ENCODE data around the gene IKZF1. TPM values are rescaled to one million over a fixed set of nuclear protein-coding genes. Genes with fewer than 3 reads are reported as not detected.

The IKZF1 gene
- total and polyA plus RNA-seq, 9 of the 15 experiments (the other 6 are each of a cell fraction or from before 2014, with no cell fraction given): 12.6 to 85.3 (median 44.7) TPM

DNA sequence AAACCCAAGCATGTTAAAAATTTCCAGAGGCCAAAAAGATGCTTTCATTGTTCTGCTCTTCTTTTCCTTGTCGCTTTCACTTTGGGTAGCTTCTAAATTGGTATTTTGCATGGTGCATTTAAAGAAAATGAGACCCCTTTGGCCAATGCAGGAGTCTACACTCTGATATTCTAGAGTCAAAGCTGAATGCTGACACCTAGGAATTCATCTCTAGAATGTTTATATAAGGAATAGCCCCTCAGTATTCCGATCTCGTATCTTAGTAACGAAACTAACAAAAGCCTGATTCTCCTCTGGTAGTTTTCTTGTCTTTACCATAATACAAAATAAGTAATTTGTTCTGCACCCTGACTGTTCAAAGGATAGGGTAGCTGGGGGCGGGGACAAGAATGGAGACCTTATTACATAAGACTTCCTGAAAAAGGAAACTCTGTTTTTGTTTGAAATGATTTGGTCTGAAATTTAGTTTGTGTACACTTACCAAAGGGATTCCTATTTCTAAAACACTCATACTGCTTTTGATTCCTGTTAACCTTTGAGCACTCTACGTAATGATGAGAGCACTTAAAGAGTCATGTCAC is 17.1 kb downstream of the IKZF1 start (continued):
- TF ChIP-seq, protein P1, sequence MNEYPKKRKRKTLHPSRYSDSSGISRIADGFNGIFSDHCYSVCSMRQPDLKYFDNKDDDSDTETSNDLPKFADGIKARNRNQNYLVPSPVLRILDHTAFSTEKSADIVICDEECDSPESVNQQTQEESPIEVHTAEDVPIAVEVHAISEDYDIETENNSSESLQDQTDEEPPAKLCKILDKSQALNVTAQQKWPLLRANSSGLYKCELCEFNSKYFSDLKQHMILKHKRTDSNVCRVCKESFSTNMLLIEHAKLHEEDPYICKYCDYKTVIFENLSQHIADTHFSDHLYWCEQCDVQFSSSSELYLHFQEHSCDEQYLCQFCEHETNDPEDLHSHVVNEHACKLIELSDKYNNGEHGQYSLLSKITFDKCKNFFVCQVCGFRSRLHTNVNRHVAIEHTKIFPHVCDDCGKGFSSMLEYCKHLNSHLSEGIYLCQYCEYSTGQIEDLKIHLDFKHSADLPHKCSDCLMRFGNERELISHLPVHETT (CRISPR knock-in tag; conservative IDR thresholded peaks at IDR 0.05 in 1 of 2, IDR thresholded peaks at IDR 0.05 in 1 of 2): no peak

DNA sequence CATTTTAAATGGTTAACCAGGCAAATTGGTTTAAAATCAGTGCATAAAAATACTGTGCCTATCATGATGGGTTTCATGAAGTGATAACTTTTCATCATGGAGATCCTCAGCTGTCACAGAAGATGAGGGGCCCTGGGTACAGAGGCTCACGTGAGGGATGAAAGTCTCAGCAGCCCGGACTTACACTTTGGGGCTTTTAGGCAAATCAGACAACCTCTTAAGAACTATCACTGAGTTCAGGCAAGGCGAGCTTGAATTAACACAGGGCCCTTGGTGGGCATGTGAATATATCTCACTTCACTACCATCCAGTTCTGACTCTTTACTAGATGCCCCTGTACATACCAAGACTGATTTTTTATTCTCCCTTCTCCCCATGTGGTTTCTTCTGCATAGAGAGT is 19.6 kb downstream of the IKZF1 start:
- no peak overlapping the region for H3K9ac ChIP-seq (ENCODE audit: insufficient read depth in 1 of 2, low read depth in 2 of 2, low read length in 2 of 2)
- CTCF ChIA-PET (ENCODE audit: low intra/inter-chr PET ratio): no interaction called here
- TF ChIP-seq CBX1 (IDR thresholded peaks at IDR 0.05; ENCODE audit: low read depth) (no peak), ELF2 (CRISPR knock-in tag; IDR thresholded peaks at IDR 0.05) (no peak), ZNF140 (CRISPR knock-in tag; IDR thresholded peaks at IDR 0.05) (no peak), KLF13 (tag; IDR thresholded peaks at IDR 0.05; ENCODE audit: borderline replicate concordance, low read depth) (no peak), GATA2 (CRISPR knock-in tag; IDR thresholded peaks at IDR 0.05) (no peak), TBL1XR1 (IDR thresholded peaks at IDR 0.05; ENCODE audit: low read length in 2 of 2) (no peak), ZNF444 (CRISPR knock-in tag; IDR thresholded peaks at IDR 0.05) (no peak), GABPB2 (CRISPR knock-in tag; conservative IDR thresholded peaks at IDR 0.05) (no peak), NR4A1 (CRISPR knock-in tag; IDR thresholded peaks at IDR 0.05) (no peak), NR4A1 (tag; IDR thresholded peaks at IDR 0.05) (no peak), CSDE1 (IDR thresholded peaks at IDR 0.05) (no peak), ZNF830 (CRISPR knock-in tag; IDR thresholded peaks at IDR 0.05) (no peak)
- TF ChIP-seq, protein P2, sequence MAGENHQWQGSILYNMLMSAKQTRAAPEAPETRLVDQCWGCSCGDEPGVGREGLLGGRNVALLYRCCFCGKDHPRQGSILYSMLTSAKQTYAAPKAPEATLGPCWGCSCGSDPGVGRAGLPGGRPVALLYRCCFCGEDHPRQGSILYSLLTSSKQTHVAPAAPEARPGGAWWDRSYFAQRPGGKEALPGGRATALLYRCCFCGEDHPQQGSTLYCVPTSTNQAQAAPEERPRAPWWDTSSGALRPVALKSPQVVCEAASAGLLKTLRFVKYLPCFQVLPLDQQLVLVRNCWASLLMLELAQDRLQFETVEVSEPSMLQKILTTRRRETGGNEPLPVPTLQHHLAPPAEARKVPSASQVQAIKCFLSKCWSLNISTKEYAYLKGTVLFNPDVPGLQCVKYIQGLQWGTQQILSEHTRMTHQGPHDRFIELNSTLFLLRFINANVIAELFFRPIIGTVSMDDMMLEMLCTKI (IDR thresholded peaks at IDR 0.05; ENCODE audit: partially characterized antibody): no peak
- TF ChIP-seq, protein P3, sequence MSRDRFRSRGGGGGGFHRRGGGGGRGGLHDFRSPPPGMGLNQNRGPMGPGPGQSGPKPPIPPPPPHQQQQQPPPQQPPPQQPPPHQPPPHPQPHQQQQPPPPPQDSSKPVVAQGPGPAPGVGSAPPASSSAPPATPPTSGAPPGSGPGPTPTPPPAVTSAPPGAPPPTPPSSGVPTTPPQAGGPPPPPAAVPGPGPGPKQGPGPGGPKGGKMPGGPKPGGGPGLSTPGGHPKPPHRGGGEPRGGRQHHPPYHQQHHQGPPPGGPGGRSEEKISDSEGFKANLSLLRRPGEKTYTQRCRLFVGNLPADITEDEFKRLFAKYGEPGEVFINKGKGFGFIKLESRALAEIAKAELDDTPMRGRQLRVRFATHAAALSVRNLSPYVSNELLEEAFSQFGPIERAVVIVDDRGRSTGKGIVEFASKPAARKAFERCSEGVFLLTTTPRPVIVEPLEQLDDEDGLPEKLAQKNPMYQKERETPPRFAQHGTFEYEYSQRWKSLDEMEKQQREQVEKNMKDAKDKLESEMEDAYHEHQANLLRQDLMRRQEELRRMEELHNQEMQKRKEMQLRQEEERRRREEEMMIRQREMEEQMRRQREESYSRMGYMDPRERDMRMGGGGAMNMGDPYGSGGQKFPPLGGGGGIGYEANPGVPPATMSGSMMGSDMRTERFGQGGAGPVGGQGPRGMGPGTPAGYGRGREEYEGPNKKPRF (IDR thresholded peaks at IDR 0.05; ENCODE audit: low read depth, low read length): no peak

More for the DNA sequence above, 19.6 kb downstream of the IKZF1 start:
- peaks cover 96% of the 10 kb centered on the region for H3K36me3 ChIP-seq (ENCODE audit: control insufficient read depth, insufficient read depth, low read length)
- no TSS peak for BruUV-seq (replicated peaks)
- 91% methylated on average over 3 of the region's 3 CpGs for WGBS (ENCODE audit: insufficient coverage, low coverage, missing lambda C conversion rate)
- H3K79me2 ChIP-seq (ENCODE audit: control insufficient read depth, insufficient read depth, low read length): peaks cover 29% of the 10 kb centered on the region; the same call in 2 of the 3 replicates
- H3K9me1 ChIP-seq (ENCODE audit: control insufficient read depth, insufficient read depth, low read length): no peaks in the 10 kb centered on the region
- no peaks in the 10 kb centered on the region for H3K27me3 ChIP-seq (ENCODE audit: control insufficient read depth in 2 of 2, insufficient read depth in 2 of 2, low read length in 2 of 2)
- ATAC-seq (no peak), DNase-seq (ENCODE audit: extremely low read depth in 1 of 4, low spot score in 3 of 4) (no peak), FAIRE-seq (no peak)
- no peak overlapping the region for H3K4me2 ChIP-seq (ENCODE audit: insufficient read depth, low read length)
- no peaks in the 10 kb centered on the region for H3K4me1 ChIP-seq (replicated peaks in 1 of 2; ENCODE audit: control insufficient read depth in 2 of 2, insufficient read depth in 2 of 2, low read length in 2 of 2)
- H4K20me1 ChIP-seq (replicated peaks; ENCODE audit: control insufficient read depth, insufficient read depth, low read length): no peaks in the 10 kb centered on the region
- H3K27ac ChIP-seq (ENCODE audit: extremely low read depth, low read depth, low read length): no peak overlapping the region
- in situ Hi-C loops (cut with MboI) (no loop called here), intact Hi-C loops (cut with micrococcal nuclease) (no loop called here)
- H3K9me3 ChIP-seq (replicated peaks; ENCODE audit: control insufficient read depth, insufficient read depth, low read depth, low read length): no peaks in the 10 kb centered on the region
- H2AFZ ChIP-seq (ENCODE audit: low read depth, low read length): no peak overlapping the region
- H3K4me3 ChIP-seq: no peak overlapping the region
- POLR2A ChIA-PET: interaction anchor here (1.2 kb wide), 1 partner anchor 14 kb away, joined by 4 read pairs; no protein-coding TSS in a partner anchor
